HG03159 (cell line): ENCODE results near the gene MAP3K13.
A peak's percentile ranks its signal among the peaks of the same experiment; 100 is the strongest.
"Not testable (repeated sequence)": the region's sequence is repeated elsewhere in the genome, so short reads cannot be mapped to it uniquely, and the experiment has no call there.

ENCODE experiments used
- ATAC-seq: cut with Tn5 transposase; IDR thresholded peaks from one replicate; pipeline ENCODE4 v1.9.1; 2021; ENCODE audit warnings: mild to moderate bottlenecking, moderate library complexity; ENCODE audit not compliant: unreplicated experiment

The MAP3K13 gene

DNA sequence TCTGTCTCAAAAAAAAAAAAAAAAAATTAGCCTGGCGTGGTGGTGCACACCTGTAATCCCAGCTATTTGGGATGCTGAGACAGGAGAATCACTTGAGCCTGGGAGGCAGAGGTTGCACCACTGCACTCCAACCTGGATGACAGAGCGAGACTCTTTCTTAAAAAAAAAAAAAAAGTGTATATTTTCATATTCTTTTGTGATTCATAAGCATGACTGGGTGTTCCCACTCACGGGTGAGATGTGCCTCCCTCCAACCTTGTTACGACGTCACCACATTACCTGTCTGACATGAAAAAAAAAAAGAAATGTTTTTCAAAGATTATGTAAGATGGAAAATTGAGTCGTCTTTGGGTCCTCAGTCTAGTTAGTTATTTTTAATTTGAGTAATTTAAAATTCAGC lies 79.1 kb downstream of the MAP3K13 start:
- ATAC-seq, result no peak

DNA sequence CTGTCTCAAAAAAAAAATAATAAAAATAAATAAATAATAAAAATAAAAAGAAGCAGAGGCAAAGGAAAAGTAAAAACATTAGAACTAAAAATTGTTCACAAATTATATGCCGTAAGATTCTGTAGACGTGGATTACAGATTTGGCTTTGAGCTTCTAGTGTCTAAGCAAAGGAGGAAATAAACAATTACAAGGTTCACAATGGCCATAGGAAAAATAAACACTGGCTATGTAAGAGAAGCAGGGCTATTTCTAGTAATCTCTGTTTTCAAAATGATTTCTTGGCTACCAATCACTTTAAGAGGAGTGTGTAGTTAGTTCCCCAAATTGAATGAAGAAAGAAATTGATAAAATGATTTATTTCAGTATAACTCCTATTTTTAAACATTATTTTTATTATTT lies 81.4 kb downstream of the MAP3K13 start:
- ATAC-seq, result no peak

DNA sequence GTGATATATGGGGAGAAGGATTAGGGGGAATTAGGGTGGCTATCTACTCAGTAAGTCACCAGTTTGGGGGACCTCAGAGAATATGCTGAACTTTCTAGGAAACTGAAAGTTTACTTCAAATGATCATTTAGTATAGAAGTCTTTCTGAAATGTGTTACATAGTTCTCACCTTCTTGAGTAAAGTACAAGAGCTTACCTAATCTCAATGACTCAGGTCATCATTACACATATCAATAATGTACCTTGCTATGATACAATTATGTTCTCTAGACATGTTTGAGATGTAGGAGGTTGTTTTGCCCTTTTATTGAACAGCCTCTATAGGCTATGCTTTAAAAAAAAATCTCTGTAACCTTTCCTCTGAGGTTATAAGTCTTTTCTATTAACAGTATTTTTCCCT lies 85.2 kb downstream of the MAP3K13 start:
- no peak for ATAC-seq

DNA sequence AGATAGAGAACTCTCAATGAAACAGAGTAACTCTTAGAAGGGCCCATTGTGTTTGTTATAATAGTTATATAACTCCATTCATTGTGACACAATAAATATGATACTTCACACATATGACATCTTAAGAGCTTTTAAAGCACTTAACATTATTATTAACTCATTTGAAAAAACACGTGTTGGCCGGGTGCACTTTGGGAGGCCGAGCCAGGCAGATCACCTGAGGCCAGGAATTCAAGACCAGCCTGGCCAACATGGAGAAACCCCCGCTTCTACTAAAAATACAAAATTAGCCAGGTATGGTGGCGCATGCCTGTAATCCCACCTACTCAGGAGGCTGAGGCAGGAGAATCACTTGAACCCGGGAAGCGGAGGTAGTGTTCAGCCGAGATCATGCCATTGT lies 88.5 kb downstream of the MAP3K13 start:
- ATAC-seq, result not testable (repeated sequence)

DNA sequence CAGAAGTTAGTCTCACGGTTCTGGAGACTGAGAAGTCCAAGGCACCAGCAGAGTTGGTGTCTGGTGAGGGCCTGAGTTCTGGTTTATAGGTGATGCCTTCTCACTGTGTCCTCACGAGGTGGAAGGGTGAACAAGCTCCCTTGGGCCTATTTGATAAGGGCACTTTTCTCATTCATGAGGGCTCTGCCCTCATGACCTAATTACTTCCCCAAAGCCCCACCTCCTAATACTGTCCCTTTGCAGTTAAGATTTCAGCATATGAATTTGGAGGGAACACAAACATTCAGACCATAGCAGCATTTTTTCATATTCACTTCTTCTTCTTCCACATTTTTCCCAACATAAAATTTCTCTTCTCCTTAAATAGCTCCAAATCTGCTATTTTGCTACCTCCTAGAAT lies 94.4 kb downstream of the MAP3K13 start:
- ATAC-seq, result no peak

DNA sequence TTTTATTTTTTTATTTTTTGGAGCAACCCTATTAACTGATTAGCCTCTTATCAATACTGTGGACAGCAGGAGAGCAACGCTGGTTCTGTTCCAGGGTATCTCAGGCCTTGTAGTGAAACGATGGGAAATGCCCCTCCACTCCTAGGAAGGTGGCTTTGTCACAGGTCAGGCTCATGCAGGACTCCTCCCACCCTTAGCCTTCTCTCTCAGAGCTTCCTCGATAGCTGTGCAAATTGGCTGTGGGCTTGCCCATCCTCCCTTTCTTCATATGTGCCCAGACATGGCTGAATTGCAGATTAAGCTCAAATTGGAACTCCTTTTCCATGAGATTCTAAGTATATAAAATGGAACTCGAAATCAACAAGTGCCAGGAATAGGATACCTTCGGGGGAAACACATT lies 97.4 kb downstream of the MAP3K13 start:
- no peak for ATAC-seq

DNA sequence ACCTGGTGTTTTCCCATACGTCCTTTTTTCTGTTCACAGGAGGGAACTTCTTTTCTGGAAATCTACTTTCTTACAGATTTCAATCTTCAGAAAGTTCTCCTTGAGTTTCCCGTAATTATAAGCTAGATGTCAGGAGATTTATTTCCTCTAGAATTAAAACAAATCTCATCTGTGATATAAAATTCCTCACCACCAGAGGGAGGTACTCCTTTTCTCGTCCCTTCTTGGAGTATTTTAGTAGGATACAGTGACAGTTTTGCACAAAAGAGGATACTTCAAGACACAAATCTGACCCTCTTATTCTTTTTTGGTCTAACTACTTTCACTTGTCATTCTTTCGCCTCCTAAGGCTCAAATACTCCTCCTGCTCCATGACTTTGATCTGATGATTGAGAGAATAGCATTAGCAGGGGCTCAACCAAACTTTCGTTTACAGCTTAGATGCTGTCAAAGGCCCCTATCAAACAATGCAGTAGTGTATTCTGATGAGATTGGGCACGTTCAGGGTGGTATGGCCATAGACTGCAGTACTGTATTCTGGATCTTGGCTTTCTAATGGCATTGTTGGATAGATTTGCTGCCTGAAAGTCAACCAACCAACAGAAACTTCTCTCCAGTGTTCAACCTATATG lies 97.9 kb downstream of the MAP3K13 start:
- no peak for ATAC-seq

DNA sequence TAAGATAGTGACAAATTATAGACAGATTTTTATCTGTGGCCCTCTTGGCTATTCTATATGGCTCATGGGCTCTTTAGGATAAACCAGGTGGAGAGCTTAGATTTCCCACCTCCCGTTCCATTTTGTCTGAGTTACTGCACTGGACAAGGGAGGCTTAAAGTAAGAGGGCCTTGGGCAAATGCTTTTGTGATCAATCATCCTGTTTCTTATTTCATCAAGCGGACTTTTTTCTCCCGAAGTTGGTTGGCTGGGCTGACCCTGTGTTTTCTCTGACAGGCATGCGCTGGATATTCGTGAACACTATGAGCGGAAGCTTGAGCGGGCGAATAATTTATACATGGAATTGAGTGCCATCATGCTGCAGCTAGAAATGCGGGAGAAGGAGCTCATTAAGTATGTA lies 102.5 kb downstream of the MAP3K13 start:
- ATAC-seq, result no peak

DNA sequence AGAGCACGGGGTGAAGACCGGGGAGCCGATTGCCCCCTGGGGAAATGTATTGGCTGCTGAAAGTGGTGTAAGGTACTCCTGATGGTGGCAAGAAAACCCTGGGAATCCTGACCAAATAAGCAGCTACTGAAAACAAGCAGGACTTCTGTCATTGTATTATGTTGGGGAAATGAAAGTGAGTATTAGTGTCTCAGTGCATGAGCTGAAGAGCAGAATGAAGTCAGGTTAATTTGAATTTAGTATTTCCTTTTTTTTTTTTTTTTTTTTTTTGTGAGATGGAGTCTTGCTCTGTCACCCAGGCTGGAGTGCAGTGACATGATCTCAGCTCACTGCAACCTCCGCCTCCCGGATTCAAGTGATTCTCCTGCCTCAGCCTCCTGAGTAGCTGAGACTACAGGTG lies 103.2 kb downstream of the MAP3K13 start:
- not testable (repeated sequence) for ATAC-seq

DNA sequence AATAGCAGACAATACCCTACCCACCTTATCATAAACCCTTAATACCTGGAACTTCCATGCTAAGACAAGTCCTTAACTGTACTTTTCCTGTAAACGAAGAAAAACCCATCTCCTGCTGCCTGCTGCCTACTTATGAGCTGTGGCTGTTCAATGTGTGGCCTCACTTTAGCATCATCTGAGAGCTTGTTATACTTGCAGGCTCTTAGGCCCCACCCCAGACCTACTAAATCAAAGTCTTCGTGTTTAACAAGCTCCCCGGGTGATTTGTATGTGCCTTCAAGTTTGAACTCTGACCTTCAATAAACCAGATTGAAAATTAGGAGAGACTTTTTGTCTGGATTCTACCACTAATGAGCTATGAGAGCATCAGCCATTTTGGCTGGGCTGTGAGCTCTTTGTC lies 106.6 kb downstream of the MAP3K13 start:
- ATAC-seq, result no peak

DNA sequence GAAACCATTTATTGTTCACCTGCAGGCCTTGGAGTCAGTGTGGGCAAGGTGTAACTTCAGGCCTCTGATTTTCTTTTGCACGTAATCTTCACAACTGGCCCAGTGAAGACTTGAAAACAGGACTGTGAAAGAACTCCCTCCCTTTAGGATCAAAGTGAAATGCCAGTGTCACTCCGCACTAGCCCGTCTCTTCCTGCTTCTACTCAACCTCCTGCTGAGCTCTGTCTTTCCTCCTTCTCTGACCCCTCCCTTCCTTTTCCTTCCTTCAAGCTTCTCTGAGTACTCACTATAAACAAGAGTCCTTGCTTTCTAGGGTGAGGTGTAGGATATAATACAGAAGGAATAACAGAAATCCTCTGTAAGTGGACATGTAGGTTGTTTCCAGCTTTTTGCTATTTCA lies 107.4 kb downstream of the MAP3K13 start:
- ATAC-seq, result no peak

DNA sequence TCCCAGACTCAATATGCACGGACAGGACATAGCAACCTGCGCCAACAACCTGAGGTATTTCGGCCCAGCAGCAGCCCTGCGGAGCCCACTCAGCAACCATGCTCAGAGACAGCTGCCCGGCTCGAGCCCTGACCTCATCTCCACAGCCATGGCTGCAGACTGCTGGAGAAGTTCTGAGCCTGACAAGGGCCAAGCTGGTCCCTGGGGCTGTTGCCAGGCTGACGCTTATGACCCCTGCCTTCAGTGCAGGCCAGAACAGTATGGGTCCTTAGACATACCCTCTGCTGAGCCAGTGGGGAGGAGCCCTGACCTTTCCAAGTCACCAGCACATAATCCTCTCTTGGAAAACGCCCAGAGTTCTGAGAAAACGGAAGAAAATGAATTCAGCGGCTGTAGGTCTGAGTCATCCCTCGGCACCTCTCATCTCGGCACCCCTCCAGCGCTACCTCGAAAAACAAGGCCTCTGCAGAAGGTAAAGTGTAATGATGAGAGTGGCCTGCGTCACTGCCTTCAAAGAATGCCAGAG lies 110.4 kb downstream of the MAP3K13 start:
- ATAC-seq, result no peak

DNA sequence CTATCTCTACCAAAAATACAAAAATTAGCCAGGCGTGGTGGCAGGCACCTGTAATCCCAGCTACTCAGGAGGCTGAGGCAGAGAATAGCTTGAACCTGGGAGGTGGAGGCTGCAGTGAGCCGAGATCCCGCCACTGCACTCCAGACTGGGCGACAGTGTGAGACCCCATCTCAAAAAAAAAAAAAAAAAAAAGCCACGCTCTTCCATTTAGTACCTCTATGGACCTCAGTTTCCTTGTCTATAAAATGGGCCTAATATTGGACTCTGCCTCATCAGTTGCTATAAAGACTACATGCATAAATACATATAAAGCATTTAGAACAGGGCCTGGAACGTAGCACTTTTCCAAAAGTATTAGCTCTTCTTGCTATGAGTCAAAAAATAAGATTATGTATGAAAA lies 112.0 kb downstream of the MAP3K13 start:
- not testable (repeated sequence) for ATAC-seq

DNA sequence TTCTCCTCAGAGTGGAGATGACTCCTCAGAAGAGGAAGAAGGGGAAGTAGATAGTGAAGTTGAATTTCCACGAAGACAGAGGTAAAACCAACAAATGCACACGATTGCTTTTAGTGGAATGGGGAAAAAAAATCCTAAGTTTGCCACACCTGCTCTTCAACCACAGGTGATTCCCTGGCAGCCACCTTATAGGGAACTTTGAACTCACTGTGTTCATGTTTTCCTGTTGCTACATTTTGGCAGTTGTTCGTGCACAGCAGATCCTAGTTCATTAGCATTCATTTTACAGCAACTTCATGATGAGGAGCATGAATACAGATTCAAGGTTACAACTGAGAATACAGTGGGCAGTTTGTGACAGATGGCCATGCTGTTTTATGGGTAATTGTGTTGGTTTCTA lies 114.4 kb downstream of the MAP3K13 start:
- ATAC-seq, result no peak

DNA sequence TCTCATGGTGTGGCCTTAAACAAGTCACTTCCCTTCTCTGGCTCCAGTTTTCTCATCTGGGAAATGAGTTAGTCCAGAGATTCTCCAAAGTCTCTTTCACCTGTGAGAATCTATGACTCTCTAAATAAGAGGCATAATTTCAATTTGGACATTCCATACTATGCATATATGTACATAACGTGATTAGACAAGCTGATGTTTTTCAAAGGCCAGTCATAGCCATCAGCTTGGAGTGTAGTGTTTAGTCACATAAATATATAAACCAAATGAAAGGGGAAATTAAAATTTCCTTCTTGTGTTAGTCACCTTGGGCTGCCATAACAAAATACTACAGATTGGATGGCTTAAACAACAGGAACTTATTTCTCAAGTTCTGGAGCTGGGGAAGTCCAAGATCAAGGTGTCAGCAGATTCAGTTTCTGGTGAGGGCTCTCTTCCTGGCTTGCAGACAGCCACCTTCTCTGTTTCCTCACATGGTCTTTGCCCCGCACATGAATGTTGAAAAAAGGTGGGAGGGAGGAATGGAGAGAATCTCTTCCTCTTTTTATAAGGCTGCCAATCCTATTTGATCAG lies 116.5 kb downstream of the MAP3K13 start:
- ATAC-seq, result no peak

DNA sequence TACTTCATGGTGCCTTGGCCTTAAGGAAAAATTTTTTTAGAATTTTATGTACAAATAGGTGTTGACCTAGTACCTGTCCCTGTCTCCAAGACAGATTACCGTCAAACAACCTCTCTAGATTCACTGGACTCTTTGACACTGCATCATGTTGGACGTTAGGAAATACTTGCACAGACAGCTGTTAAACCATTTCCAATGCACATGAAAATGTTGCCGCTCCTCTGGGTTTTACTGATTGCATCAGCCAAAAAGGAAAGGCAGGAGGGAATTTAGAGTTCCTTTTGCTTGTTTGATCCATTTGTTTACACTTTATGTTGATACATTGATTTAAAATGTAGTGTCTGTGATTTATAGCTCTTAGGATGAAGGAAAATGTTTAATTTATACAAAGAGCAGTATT lies 121.4 kb downstream of the MAP3K13 start:
- no peak for ATAC-seq

DNA sequence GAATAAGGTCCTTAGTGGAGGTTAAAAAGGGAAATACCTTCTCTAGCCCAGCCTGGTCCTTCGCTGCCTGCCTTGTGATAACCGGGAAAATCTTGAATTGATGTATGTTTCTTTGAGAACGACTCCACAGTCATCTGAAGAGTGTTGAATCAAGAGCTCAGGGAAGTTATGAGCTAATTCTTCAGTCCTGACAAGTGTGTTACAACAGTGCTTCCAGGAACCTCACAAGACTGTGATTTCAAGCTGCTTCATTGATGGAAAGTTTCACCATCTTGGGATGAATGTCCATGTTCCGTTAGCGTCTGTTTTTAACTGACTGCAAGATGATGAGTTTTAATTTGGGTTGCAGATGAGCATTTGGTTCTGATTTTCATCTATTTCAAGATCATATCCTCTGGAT lies 123.5 kb downstream of the MAP3K13 start:
- ATAC-seq, result no peak

DNA sequence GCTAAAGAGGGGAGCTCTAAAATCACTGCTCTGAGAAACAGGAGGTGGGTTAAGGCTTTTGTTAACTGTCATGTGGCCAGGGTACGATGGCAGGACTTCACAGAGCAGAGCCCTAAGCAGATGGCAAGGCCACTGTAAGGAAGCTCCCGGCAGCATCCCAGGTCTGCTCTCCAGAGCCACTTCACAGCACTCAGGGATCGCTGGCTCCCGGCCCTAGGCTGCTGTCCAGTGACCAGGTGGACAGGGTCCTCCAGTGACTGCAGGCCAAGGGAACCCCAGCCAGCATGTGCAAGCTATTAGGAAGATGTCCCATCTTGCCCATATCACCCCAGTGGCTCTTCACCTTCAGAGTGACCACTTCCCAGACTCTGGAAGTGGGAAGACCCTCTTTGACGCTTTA lies 125.5 kb downstream of the MAP3K13 start:
- no peak for ATAC-seq

DNA sequence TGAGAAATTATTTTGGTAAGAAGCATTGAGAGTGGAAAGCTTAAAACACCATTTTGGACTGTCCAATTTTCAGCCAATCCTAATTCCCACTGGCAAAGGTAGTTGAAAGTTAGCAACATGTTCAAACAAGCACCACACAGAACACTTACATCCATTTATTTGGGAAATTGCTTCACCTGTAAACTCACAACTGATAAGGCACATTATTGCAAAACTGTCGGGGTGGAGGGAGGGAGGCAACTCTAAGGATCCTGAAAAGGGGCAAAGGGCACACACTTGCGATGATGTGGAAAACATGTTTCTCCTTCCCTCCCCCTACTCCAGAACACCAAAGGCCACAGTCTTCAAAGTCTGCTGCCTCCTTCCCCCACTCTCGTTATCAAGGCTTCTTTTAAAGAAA lies 126.5 kb downstream of the MAP3K13 start:
- ATAC-seq, result no peak

DNA sequence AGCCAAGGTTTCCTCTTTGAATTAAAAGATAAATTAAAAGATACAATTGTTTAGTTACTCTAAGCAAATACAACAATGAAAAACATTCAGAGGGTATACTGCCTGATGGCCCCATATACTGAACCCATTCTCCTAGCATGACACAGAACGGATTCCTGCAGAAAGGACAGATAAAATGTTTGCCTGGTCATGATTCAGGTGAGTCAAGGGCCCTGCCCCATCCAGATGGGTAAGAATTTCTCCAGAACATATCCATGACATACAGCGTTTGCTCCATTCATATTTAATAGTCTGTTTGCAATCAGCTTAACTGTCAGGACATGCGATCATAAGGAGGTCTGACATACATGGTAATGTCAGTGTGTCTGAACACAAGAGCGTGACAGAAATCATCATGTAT lies 127.3 kb downstream of the MAP3K13 start:
- no peak for ATAC-seq

DNA sequence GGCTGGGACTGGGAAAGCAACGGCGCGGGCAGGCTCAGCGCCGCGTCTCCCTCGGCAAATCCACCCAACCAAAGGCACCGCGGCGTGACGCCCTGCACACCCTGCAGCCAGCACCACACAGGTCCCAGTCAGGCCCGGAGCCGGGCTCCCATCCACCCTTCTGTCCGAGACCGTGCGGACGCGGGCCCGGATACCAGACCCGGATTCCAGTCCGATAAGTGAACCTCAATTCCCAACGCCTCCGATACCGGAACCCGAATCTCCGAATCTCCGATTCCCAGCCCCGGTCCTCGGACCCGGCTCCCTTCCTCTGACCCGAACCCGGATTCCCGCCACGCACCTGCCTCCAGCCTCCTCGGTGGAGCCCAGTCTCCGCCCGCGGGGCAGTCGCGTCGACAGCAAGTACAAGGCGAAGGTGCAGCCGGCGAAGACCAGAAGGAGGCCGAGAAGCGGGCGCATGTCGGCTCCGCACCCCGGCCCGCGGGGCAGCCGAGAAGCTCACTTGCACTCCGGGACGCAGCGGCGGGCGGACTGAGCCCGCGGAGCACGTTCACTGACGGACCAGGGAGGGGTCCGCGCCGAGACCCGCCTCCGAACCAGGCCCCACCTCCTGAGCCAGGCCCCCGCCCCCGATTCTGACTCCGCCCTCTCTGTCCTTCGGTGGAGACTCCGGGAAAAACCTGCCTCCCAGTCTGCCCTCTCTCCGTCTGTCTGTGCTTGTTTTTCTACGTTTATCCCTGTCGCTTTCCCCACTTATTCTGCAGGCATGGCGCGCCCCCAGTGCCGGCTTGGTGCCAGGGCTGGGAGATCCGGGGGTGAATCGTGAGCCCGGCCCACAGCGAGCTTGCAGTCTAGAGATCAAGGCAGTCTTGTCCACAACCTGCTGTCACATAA lies 135.8 kb downstream of the MAP3K13 start, which contains the start of gene TMEM41A:
TSS of gene TMEM41A (minus strand) at position 533 of the 894 bp plus-strand sequence. CDS start at position 459, 74 bp downstream.
- peak; percentile 96 for ATAC-seq

DNA sequence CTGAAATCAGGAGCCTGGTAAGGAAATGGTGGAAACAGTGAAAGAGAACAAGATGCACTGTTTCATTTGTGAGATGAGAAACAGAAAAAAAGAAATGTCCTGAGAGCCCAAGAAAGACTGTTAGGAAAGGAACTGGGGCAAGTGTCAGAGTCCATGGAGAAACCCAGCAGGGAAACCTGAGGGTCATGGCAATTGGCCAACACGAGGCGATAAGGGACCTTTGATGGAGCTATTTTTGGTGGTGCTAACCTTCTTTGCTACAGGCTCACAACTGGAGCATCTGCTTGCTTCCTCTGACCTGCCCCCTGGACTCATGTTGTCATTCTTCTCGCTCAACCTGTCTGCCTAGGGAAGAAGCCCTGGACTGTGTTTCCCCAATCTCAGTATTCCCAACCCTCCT lies 140.1 kb downstream of the MAP3K13 start:
- ATAC-seq, result no peak
